Islet of Langerhans (tissue), 1 donor: ENCODE results near the gene H6PD.

Source experiments
- FAIRE-seq: peaks from one replicate; lab custom pipeline; 2011; peaks lifted over from hg19 to GRCh38; lab: Jason Lieb, UNC

The H6PD gene

DNA sequence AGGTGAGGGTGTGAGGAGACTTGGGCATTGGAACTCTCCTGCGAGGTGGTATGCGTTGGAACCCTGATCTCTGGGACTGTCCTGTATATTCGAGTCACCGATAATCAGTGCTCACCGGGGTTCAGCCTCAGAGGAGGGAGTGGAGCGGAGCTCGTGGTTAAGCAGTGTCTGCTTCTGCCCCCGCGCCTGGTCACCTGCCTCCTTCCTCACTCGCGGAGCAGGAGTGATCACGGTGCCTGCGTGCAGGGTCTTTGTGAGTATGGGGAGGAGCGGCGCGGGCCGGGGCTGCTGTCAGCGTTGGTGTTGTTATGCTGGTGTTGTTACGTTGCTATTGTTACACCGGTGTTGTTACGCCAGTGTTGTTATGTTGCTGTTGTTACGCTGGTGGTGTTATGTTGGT is 23.3 kb downstream of the H6PD start:
- FAIRE-seq: no peak

DNA sequence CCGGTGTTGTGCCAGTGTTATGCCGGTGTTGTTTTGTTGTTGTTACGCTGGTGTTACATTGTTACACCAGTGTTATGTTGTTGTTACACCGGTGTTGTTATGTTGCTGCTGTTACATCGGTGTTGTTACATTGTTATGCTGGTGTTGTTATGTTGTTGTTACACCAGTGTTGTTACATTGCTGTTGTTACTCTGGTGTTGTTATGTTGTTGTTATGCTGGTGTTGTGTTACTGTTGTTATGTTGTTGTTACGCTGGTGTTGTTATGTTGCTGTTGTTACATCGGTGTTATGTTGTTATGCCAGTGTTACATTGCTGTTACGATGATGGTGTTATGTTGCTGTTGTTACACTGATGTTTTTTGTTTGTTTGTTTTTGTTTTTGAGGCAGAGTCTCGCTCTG is 24.1 kb downstream of the H6PD start:
- no peak for FAIRE-seq

DNA sequence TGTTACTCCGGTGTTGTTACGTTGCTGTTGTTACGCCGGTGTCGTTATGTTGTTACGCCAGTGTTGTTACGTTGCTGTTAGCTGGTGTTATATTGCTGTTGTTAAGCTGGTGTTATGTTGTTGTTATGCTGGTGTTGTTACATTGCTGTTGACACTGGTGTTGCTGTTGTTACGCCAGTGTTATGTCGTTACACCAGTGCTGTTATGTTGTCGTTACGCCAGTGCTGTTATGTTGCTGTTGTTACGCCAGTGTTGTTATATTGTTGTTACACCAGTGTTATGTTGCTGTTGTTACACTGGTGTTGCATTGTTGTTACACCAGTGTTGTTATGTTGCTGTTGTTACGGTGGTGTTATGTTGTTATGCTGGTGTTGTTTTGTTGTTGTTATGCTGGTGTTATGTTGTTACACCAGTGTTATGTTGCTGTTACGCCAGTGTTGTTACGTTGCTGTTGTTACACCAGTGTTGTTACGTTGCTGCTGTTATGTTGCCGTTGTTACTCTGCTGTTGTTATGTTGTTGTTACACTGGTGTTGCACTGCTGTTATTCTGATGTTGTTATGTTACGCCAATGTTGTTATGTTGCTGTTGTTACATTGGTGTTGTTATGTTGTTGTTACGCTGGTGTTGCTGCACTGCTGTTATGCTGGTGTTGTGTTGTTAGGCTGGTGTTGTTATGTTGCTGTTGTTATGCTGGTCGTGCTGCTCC is 25.6 kb downstream of the H6PD start:
- FAIRE-seq: no peak

DNA sequence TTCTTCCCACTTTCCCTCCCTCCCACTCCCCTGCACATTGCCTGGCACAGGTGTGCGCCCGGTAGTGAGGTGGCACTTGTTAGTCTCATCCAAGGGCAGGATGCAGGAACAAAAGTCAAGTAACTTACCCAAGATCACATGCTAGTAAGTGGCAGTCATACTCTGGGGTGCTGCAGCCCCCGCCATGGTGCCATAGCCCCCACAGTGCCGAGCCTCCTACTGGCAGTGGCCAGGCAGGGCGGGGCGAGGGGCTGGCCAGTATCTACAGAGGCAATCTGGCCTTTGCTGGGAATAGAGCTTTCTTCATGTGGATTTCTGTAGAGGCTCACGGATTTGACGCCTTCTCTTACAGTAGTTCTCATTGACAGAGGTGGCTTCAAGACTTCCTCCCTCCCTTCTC is 26.9 kb downstream of the H6PD start:
- FAIRE-seq: no peak

DNA sequence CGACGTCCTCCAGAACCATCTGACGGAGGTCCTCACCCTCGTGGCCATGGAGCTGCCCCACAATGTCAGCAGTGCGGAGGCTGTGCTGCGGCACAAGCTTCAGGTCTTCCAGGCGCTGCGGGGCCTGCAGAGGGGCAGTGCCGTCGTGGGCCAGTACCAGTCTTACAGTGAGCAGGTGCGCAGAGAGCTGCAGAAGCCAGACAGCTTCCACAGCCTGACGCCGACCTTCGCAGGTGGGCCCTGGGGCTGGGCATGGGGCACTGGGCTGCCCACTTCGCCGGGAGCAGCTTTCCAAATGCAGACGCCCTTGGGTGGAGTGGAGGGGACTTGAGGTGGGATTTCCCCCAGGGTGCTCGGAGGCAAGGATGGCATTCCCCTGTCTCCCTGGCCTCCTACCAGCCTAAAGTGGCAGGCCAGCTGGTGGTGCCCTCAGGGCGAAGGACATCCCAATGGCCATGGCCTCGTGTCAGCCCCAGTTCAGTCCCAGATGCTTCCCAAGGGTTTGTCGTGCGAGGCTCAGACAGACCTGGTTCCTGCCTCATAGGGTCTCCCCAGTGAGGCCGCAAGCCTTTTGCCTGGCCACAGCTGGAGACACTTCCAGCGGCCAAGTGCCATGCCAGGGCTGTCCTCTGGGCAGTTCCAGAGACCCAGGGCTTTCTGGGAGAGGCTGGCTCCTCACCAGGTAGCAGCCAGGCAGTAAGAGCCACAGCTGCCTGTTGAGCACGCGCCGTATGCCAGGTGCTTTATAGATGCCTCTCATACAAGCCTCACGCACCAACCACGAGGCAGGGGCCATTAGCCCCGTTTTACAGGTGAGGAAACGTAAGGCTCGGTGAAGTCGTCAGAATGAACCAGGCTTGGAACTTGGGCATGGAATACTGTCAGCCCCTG is 27.8 kb downstream of the H6PD start:
- FAIRE-seq: no peak

DNA sequence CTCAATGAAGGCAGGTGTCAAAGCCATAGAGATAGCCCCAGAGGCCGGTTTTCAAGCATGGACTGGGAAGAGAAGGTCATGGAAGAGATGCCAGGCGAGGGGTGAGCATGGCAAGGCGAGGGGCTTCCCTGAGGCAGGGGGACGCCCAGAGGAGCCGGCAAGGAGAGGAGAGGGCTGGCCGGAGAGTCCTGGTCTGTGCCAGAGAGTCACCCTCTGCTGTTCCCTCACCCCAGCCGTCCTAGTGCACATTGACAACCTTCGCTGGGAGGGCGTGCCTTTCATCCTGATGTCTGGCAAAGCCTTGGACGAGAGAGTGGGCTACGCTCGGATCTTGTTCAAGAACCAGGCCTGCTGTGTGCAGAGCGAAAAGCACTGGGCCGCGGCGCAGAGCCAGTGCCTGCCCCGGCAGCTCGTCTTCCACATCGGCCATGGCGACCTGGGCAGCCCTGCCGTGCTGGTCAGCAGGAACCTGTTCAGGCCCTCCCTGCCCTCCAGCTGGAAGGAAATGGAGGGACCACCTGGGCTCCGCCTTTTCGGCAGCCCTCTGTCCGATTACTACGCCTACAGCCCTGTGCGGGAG is 28.8 kb downstream of the H6PD start:
- no peak for FAIRE-seq

DNA sequence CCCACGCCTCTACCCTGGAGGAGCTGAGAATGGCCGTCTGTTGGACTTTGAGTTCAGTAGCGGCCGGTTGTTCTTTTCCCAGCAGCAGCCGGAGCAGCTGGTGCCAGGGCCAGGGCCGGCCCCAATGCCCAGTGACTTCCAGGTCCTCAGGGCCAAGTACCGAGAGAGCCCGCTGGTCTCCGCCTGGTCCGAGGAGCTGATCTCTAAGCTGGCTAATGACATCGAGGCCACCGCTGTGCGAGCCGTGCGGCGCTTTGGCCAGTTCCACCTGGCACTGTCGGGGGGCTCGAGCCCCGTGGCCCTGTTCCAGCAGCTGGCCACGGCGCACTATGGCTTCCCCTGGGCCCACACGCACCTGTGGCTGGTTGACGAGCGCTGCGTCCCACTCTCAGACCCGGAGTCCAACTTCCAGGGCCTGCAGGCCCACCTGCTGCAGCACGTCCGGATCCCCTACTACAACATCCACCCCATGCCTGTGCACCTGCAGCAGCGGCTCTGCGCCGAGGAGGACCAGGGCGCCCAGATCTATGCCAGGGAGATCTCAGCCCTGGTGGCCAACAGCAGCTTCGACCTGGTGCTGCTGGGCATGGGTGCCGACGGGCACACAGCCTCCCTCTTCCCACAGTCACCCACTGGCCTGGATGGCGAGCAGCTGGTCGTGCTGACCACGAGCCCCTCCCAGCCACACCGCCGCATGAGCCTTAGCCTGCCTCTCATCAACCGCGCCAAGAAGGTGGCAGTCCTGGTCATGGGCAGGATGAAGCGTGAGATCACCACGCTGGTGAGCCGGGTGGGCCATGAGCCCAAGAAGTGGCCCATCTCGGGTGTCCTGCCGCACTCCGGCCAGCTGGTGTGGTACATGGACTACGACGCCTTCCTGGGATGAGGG is 29.7 kb downstream of the H6PD start:
- no peak for FAIRE-seq

DNA sequence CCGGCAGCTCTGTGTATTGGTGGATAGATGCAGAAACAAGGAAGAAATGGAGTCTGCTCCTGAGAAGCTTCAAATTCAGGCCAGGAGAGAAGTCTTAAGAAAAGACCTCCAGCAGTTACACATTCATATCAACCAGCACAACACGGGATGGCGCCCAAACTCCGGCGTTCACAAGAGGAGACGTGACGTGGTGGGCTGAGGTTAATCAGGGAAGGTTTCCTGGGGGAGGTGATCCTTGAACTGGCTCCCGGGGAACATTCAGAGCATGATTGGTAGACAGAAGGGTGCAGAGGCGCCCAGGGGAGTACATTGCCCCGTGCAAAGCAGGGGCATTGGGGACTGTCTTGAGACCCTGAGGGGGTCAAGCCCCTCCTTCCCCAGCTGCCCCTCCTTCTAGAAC is 30.5 kb downstream of the H6PD start:
- no peak for FAIRE-seq

DNA sequence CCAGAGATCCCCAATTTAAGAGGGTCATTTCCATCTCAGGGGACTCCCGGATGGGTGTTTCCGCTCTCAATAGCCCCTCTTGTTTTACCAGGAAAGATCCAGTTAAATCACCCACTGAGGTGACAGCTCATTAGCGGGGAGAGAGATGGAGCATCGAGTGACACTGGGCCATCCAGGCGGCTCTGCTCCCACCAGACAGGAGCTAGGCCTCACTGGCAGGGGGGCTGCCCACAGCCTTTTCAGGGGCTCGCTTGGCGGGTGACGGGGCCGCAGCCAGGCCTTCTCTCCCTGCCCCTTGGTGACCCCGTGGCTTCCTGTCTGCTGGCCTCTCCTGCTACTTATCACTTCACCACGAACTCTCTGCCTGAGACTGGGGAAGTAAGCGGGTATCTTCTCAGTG is 31.4 kb downstream of the H6PD start:
- FAIRE-seq: no peak

DNA sequence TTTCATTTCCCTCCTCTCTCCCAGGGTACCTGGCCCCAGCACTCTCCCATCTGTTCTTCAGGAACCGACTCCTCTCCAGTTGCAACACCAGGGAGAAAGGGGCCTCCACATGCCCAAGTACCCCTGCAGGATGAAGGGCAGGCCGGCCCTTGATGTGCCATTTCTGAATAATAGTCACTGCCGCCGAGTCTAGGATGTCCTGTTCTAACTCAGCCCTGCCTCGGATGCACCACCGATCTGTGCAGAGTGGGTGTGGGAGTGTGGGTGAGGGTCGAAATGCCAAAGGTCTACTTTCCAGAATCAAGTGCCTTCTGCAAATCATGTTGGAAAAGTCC is 32.7 kb downstream of the H6PD start:
- FAIRE-seq: no peak

DNA sequence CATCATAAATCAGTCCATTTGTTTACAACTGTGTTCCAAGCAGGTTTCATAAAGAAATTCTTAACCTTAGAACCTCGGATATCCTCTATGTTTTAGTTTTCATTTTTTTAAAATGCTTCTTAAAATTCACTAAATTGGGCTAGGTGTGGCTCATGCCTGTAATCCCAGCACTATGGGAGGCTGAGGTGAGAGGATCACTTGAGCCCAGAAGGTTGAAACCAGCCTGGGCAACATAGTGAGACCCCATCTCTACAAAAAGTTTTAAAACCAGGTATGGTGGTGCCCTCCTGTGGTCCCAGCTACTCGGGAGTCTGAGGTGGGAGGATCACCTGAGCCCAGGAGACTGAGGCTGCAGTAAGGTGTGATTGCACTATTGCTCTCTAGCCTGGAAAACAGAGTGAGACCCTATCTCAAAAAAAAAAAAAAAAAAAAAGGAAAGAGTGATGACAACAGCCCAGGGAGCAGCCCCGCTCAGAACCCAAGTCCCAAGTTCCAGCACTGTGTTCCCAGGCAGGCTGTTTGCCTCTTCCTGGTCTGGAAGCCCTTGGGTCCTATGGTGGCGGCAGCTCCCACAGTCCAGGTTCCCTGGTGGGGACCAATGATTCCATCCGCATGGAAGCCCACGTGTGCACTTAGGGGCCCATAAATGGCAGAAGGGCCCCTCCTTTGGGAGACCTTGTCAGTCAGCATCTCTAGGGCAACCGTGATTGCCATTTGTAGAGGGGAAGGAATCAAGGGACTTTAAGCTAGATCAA is 33.4 kb downstream of the H6PD start:
- no peak for FAIRE-seq

DNA sequence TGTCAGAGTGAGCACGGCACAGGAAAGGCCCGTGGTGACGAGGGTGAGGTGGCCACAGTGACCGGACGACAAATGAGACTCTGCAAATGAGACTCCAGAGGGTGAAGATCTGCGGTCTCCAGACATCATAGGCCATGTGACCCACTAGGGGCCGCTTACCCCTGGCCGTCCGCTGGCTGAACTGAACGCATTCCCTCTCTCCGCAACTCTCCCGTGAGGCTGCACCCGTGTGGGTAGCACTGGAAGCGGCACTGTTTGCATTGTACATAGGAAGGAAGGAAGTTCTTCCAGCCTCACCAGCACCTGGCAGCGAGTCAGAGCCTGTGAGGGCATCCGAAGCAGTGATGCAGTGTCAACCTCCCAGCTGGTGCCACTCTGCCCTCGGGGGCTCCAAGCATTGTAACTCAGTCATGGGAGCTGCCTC is 34.5 kb downstream of the H6PD start:
- no peak for FAIRE-seq

DNA sequence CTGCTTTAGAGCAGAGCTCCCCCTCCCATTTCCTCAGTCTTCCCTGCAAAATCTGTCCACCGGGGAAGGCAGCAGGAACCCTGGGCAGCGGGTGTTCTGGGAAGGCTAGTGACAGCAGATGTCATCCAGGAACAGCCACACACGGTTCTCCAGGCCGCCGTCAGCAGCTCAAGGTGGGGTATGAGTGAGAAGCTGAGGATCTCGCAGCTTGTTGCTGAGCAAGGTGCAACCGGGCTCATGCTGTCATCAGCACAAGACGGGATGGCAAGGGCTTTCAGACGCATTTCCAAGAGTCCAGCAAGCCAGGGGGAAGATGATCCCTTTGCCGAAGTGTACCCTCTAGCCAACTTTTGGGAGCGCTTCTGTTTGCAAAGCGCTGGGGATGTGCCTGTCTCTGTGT is 35.1 kb downstream of the H6PD start:
- FAIRE-seq: no peak

DNA sequence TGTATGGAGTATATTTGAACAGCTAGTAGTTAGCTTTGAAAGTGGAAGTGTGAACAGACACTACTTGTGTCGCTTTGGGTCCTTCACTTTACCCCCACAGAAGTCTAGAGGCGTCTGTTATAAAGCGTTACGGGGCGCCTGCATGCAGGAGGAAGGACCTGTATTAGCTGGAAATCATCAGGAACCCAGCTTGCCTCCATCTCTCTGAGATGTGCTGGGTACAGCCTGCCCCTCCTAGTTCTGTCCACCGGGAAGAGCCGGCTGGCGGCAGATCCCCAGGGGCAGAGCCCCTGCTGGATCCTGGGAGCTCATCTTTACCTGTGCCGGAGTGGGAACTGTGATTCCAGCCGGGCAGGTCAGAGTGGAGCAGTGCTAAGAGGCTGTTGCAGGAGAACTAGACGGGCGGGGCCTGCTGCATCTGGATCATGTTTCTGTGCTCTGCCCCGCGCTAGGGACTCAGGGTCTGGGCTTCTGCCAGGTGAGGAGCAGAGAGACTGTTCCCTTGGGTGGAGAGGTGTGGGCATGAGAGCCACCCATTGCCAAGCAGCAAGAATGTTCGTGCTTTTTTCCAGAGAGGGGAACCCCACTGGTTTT is 35.8 kb downstream of the H6PD start:
- no peak for FAIRE-seq

DNA sequence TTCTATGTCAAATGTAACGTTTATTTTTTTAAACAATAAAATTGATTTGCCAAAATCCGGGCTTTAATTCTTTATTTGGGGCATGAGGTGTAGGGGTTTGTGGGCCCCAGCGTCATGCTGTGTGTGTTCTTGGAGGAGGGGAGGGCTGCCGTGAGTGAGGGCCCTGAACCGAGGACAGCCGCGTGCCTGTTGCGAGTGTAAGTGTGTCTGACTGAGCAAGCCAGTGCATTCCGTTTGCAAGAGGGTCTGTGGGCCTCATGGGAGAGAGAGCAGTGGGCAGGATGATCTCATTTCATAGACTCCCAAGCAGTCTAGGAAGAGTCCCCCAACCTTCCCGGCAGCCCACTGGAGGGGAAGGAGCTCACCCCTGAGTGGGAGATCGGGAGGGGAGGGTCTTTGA is 36.7 kb downstream of the H6PD start:
- FAIRE-seq: no peak

DNA sequence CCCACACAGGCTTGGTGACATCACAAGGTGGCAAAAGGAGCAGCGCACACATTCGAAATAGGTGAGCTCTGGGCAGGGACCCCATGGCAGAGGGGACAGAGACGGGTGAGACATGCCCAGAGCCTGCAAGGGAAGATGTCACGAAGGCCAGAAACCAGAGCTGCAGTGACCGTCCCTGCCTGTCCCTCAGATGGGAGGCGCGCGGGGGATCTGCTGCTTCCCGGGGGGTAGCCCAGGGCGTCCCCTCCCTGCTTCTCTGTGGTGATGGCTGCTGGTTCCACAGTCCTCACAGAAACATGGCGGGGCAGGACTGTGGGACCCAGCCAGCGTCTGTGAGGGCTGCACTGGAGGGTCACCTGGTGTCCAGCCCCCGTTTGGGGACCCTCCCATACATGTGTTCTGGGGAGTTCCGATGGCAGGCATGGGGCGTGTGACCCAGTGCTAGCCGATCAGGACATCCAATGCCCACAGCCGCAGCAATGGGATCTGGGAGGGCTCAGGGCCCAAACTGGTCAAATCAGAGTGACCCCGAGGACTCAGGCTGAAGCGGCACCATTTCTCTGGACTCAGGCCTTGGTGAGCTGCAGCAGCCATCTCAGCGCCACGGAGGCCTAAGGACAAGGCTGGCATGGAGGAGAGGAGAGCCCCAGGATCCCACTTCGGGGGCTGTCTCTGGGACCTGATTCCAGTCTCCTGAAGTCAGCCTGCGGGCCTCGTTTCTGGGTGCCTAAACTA is 37.5 kb downstream of the H6PD start:
- FAIRE-seq: no peak

DNA sequence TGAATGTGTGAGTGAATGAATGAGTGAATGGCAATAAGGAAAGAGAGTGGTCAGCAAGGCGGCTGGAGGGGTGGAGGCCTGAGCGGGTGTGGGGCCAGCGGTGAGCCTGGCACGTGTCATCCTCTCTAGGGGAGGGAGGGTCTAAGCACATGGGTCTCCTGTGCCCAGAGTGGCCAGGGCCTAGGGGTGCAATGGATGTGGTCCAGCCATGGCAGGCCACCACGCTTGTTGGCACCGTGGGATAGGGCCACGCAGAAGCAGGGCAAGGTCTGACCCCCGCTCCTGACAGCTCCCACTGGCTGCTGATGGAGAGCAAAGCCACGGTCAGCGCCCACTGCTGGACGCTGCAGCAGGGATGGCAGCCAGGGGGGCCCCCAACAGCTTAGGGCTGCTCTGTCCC is 38.6 kb downstream of the H6PD start:
- no peak for FAIRE-seq

DNA sequence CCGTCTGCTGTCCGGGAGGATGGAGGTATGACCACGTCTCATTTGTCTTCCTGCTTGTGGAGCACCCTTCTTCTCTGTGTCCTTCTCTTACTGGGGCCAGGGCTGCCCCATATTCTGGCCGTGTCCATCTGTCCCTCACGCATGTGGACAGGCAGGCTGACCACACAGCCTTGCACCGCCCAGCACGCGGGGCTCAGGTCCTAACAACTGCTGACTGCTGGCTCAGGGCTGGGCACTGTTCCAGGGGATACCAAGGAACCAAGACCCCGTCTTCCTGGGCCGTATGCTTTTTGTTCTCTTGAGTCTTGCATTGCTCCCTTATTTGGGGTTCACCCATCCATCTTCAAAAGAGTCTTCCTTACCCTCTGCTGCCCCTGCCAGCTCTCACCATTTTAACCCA is 40.6 kb downstream of the H6PD start:
- FAIRE-seq: no peak

DNA sequence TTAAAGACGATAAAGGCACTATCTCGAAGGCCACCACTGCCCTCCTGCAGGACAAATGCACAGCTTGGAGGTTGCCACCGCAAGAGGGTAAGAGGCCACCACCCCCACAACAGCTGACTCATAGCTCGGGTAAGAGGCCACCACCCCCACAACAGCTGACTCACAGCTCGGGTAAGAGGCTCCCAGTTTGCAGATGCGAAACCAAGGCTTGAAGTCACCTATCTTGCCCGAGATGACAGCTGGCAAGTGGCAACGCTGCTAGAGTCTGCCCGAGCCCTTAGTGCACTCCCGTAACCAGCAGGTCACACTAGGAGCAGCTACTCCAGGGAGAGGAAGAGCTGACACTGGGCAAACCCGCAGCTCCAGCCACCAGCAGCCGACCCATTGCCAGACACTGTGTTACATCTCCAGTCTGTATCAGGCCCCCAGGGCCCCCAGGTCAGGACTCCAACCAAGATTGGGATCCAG is 41.0 kb downstream of the H6PD start:
- no peak for FAIRE-seq

DNA sequence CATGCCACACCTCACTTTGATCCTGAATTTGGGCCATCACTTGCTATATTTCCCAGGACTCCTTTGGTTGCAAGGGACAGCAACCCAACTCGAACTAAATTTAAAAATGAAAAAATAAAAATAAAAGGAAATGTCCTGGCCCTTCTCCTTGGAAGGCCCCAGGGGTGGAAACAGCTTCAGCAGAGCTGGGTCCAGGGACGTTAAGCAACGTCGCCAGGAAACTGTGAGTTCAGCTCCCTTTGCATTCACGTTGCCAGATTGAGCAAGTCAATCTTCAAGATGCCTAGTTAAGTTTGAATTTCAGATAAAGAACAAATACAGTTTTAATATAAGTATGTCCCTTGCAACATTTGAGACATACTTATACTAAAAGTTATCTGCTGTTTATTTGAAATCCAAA is 43.5 kb downstream of the H6PD start:
- no peak for FAIRE-seq
